ENCODE data around the gene EHD1.

EHD1 gene

GRCh38 chr11:64878494-64879243, at the start of gene EHD1:
EHD1 (minus strand) TSS chr11:64878621; CDS start chr11:64878464, 157 bp downstream.
- peak; percentile 100 for DNase-seq

- no peak for DNase-seq
Measured at GRCh38 chr11:64926689-64927088, 48.3 kb upstream of the EHD1 start.

DNA sequence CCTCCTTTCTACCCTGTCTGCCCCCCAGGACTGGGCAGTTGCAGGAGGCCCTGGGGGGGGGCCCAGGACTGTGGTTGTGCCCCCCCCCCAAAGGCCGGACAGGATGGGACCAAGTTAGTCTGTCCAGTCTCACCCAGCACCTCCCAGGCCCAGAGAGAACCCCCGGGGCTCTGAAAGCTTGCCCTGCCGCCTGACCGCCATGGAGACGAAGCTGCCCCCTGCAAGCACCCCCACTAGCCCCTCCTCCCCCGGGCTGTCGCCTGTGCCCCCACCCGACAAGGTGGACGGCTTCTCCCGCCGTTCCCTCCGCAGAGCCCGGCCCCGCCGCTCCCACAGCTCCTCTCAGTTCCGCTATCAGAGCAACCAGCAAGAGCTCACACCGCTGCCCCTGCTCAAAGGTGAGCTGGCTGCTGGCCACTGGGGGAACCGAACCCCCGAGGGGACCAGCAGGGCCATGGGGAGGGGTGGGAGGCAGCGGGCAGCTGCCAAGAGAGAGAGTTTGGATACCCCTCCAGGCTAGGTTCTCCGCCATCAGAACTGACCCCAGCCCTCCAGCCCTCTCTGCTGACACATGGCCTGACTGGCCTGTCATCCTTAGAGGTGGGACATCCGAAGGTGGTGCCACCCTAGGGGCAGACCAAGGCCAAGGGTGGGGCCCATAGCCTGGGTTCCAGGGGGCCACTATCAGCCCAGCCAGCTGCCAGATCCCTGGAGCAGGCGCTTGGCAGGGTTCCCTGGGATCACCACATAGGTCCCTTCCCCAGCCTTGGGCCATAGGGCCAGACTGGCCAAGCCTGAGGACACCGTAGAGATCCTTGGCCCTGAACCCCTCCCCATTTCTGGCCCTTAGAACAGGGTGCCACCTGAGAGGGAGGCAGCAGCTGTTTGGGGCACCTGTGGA, 47.4 kb upstream of the EHD1 start:
- DNase-seq = no peak

DNA sequence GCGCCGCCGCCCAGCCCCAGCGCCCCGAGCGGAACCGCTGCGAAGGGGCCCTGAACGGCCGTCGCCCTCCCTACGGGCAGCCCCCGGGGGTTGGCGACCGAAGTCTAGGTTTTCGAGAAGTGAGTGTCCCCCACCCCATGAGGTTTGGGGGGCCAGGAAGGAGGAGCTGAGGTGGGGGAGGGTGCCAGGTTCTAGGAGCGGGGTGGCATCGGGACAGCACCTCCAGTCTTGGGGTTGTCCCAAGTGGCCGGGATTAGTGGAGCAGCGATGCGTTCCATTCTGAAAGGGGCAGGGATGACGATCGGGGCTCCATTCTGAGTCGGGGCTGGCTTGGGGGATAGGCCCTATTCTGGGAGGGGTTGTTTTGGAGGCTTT, 46.5 kb upstream of the EHD1 start:
- DNase-seq = no peak

DNA sequence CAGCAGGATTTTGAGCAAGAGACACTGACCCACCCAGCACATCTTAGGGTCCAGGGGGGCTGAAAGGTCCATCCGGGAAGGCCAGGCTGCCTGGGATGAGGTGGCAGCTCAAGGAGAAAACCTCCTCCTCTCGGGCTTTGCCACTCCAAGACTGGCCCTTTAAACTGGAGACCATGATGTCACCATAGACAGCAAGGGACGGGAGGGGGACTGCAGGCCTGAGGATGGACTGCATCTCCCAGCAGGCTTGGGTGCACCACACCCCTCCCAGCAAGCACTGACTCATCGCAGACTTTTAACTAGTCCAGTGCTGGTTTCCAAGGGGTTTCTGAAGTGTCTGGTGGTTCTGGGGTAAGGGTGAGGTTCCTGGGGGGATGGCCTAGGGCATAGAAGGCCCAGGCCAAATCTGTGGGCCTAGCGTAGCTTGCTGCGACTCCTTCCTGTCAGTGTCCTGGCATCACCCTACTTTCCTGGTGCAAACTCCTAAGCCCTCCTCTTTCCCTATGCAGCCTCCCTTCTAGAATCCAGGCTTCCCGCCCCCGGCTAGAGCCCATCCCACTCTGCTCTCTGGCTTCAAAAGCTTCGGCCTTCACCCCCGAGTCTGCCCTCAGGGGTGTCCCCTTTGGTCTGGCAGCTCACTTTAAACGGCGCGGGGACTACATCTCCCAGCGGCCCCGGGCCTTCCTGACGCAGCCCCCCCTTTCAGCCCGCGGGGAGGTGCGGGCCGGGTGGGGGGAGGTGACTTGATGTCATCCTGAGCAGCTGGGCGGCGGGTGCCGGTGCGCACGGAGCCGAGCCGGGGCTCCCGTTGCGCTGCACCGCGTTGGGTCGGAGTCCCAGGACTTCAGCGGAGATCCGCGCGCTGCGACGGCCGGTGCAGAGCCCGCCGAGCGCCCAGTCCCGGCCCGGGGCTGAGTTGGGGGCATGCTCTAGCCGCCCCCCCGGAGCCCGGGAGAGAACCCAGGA, 45.8 kb upstream of the EHD1 start, which contains the start of gene PPP2R5B:
Gene PPP2R5B (plus strand): TSS at position 746 of the 966 bp plus-strand sequence. CDS start 1,046 bp downstream, outside the sequence.
- DNase-seq = peak; percentile 86

DNA sequence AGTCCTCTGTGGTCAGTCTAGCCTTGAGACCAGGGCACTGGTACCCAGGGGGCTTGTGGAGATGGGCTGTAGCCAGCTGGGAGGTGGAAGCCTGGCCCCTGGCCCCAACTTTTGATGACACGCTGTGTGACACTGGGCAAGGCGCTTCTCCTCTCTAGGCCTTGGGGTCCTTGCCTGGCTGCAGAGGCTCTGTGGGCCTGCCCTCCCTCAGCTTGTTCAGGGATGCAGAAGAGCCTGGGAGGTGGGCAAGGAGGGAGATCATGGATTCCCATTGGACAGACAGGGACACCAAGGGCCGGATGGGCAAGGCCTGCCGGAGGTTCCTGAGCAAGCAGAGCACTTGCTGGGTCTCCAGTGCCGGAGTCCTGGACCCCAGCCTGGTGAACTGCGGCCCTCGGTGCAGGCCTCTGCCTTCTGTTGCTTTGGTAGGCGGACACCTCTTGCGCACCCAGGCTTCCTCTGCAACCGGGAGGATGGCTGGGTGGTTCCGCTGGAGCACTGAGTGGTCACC, 44.8 kb upstream of the EHD1 start:
- no peak for DNase-seq

GRCh38 chr11:64921384-64921783, 43.0 kb upstream of the EHD1 start:
- no peak for DNase-seq

GRCh38 chr11:64920124-64920523, 41.7 kb upstream of the EHD1 start:
- no peak for DNase-seq

GRCh38 chr11:64919627-64920026, 41.2 kb upstream of the EHD1 start:
- DNase-seq = no peak

GRCh38 chr11:64918017-64918416, 39.6 kb upstream of the EHD1 start:
- DNase-seq = no peak

DNA sequence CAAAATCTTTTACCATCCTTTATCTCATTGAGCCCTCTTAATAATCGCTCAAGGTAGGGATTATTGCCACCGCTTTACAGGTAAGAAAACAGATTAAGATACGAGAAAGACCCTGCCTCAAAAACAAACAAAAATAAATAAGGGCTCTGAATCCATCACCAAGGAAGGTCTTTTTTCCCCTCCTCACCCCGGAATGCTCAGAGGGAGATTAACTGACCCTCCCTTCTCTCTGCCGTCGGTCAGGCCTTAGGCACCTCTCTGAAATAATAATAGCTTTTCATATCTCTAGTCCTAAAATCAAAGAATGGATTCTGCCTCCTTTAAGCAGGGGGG, 39.2 kb upstream of the EHD1 start:
- no peak for DNase-seq

DNA sequence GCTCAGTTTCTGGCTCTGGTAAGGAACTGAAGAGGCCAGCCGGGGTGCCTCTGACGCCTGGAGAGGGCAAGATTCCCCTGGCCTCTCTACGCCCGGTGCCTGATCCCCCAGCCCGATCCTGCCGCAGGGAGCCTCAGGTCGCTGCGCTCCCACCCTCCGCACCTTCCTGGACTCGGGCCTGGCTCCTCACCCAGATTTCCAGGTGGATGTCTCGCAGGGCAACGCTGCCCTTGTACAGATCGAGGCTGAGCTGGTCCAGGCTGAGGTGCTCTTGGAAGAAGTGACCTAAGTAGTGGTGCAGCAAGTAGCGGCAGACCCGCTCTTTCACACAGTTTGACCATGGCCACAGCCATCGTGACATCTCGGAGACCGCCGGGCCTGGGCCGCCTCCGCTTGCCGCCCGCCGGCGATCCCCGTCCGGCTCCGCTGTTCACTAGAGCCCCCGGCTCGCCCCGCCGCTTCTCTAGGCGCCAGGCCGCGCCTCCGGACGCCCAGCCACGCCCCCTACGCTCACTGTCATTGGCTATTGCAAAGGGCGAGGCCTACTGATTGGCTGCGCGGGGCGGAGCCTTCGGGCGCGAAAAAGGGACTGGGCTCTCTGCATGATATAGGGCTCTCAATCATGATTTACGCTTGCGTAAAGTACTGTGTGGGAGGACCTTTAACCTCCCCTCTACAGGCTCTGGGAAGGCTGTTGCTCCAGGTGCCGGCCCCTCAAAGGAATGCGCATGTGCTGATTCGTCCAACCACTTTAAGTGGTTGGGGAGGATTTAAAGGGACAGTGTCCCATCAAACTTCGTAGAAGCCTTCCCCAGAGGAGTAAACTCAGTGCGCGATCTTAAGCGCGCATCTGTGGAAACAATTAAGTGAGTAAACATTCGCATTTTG, 38.6 kb upstream of the EHD1 start, which contains the start of gene ATG2A:
Gene ATG2A (minus strand): TSS at position 435 of the 888 bp plus-strand sequence. CDS start 74 bp downstream, at position 361.
- peak; percentile 97 for DNase-seq

GRCh38 chr11:64916040-64916774, 37.8 kb upstream of the EHD1 start:
- peak; percentile 14 for DNase-seq

GRCh38 chr11:64915376-64915887, 37.0 kb upstream of the EHD1 start:
- DNase-seq = no peak

DNA sequence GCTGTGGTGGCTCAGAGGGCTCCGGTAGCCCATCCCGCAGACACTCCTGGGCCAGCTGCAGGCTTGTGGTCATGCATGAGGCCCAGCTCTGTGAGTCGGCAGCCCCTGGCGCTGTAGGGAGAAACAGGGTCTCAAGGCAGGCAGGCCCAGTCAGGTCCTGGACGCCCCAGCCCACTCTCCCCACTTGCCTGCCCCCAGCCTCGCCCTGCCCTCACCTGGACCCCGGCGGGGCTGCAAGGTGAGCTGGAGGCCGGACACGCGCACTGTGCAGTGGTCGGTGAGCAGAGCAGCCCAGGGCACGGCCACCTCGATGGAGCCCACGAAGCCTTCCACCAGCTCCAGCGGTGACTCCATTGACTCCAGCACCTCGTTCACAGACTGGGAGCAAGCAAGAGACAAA, 35.7 kb upstream of the EHD1 start:
- DNase-seq = no peak

DNA sequence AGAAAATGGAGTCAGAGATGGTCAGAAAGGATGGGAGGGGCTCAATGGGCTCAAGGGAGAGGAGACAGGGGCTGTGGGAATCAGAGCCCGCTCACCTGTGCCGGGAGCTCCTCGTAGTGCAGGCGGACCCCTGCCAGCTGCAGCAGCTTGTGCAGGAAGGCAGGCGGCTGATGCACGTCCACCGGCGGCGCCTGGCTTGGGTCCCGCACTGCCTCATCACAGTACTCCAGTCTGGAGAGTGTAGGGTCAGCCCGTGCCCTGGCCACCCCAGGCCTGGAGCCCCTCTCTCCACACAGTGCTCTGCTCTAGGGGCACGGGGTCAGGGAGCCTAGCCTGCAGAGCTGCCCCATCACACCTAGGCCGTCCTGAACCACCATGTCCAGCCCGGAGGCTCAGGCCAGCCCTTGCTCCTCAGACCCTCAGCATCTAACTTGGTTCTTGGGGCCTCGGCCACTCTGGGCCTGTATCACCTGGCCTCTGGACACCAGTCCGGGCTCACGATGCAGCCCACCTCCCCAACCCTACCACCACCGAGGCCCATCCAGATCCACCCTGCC, 34.8 kb upstream of the EHD1 start:
- no peak for DNase-seq

DNA sequence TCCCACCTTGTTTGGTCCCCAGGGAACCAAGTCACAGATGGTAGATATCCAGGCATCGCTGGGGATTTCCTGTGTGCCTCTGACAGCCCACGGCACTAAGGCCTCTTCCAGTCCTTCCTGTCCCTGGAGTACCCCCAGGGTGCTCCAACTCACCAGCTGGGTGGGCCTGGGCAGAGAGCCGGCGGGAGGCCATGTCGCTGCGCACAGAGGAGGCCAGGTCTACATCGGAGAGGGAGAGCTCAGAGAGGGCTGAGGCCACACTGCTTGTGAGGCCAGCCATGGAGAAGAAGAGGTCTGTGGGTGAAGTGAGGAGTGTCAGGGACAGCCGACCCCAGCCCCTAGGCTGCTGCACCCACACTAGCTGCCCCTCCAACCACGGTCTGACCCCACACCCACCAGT, 33.3 kb upstream of the EHD1 start:
- no peak for DNase-seq

DNA sequence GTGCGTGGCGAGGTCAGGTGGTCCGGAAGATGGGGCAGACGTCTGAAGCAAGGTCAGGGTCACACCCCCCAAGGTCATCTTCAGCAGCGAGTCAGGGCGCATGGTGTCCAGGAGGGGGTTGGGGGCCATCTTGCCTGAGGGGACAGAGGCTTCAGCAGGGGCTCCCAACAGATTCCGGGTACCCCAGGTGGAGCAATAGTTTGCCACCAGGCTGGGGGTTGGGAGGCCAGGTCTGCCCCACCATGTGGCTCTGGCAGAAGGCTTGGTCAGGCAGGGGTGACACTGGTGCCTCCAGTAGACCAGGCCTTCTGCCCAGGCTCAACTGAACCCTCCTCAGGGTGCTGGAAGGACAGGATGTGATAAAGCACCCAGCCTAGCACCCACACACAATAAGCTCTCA, 32.7 kb upstream of the EHD1 start:
- no peak for DNase-seq

DNA sequence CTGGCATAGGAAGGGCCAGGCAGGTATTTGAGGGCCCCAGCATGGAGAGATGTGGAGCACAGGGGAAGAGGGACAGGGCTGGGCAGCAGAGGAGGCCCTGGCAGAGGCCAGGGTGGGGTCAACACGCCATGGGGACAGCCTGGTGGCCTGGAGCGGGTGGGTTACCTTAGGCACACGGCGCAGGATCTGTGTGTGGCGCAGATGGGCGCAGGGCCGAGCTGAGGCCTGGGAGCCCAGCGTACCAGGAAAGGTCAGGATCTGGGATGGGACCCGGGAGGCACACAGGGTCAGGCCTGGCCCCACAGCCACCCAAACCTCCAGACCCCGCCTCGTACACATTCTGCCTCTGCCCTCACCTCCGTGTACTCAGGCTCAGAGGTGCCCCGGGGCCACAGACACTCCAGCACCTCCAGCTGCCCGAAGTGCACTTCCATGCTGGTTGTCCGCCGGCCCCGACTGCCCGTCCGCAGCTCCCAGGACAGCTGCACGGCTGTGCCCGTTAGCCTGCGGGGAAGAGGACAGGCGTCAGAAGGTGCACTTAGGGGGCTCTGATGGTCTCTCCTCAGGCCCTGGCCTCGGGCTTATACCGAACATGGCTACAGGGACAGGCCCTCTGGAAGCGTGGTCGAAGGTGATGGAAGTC, 32.2 kb upstream of the EHD1 start:
- no peak for DNase-seq

Measured in activated CD4-positive, alpha-beta T cell treated with anti-CD3 and anti-CD28 coated beads for 1 hour (primary cell).